Rectal smooth muscle tissue (tissue), 1 donor: ENCODE measurements around the gene VEGFC.

Experiments used
- H3K27ac ChIP-seq: one replicate; pipeline ENCODE4 v1.7.0; 2013; ENCODE audit warnings: low read depth, low read length, inconsistent platforms
- H3K27me3 ChIP-seq: one replicate; pipeline ENCODE4 v1.7.0; 2013; ENCODE audit warnings: low read length; ENCODE audit not compliant: control insufficient read depth, insufficient read depth
- H3K36me3 ChIP-seq: one replicate; pipeline ENCODE4 v1.7.0; 2013; ENCODE audit warnings: low read length; ENCODE audit not compliant: control insufficient read depth, insufficient read depth
- H3K4me1 ChIP-seq: one replicate; pipeline ENCODE4 v1.7.0; 2013; ENCODE audit warnings: low read length; ENCODE audit not compliant: control insufficient read depth, insufficient read depth
- H3K4me3 ChIP-seq: one replicate; pipeline ENCODE4 v1.7.0; 2013; ENCODE audit warnings: low read length
- H3K9ac ChIP-seq: one replicate; pipeline ENCODE4 v1.7.0; 2013; ENCODE audit warnings: low read length

The VEGFC gene

DNA sequence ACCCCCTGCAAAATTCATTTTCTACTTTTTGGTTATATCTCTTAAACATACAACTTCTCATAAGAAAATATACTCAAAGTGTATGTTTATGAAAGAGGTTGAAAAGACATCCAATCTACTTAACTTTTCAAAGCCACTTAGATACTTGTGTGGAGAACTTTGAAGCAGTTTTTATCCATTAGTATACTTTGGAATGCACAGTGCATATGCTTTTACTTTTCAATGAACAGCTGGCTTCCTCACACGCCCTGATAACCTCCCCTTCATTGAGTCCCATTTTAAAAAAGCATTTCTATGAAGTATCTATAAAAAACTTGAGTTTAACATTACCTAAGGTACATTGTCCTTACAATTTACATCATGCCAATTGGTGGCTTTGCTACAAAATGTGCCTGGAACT lies 73.8 kb downstream of the VEGFC start:
- Histone ChIP-seq H3K27me3 (no peaks in the 10 kb centered on the region), H3K4me1 (no peaks in the 10 kb centered on the region), H3K36me3 (no peaks in the 10 kb centered on the region), H3K27ac (no peak overlapping the region), H3K9ac (no peak overlapping the region), H3K4me3 (no peak overlapping the region)

DNA sequence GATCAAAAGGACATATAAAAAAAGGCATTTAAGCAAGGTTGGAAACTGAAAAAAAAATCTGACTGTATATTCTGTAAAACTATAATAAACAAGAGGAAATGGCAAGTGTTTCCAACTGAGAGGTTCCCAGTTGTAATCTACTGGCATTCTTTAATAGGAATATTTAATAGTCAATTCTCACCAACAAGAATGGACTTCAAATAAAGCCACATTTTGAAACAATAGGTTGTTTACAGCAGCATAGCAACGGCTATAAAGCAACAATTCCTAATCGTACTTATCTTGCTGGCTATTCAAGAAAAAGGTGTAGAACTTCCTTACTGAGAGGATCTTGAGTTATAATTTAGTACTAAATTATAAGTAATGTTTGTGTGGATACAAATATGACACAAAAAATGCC lies 75.5 kb downstream of the VEGFC start:
- H3K27ac ChIP-seq, result no peak overlapping the region
- H3K4me3 ChIP-seq, result no peak overlapping the region
- H3K36me3 ChIP-seq, result no peaks in the 10 kb centered on the region
- no peaks in the 10 kb centered on the region for H3K27me3 ChIP-seq
- no peak overlapping the region for H3K9ac ChIP-seq
- no peaks in the 10 kb centered on the region for H3K4me1 ChIP-seq

DNA sequence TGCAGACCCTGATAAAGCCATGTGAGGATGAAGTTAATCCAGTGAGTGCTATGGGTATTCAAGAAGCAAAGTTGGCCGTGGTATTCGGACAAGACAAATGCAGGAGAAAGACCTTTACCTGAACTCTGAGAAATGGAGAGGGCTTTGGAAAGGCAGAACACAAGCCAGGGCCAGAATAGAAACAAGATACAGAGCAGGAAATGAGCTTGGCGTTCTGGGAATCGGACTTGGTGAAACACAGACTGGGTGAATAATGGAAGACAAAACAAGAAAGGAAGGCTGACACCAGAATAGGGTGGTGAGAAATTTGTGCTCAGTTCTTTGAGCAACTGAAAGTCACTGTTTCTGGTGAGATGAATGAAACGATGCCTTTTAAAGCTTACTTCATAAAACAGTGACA lies 83.3 kb downstream of the VEGFC start:
- Histone ChIP-seq H3K36me3 (no peaks in the 10 kb centered on the region), H3K27me3 (no peaks in the 10 kb centered on the region), H3K9ac (no peak overlapping the region), H3K4me3 (no peak overlapping the region), H3K4me1 (no peaks in the 10 kb centered on the region), H3K27ac (no peak overlapping the region)

DNA sequence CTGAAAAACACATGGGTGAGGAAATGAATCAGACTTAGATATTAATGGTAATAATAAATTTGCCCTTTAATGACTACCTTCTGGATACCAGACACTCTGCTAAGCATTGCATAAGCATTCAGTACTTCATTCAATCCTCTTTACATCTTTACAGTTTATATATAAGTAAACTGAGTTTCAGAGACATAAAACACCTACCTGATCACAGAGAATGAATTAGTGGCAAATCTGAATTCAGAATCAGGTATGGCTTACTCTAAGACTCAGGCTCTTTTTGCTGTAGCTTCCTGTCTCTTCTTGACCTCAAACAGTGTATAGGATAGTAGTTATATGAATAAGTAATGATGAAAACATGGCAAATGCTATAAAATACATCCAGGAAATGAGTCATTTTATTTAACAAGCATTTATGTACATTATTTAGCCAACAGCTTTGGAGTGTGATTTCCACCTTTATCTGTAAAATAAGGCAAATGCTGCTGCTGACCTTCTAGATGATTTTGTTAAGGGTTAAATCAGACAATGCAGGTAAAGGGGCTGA lies 83.9 kb downstream of the VEGFC start:
- H3K9ac ChIP-seq, result no peak overlapping the region
- no peak overlapping the region for H3K27ac ChIP-seq
- H3K4me3 ChIP-seq, result no peak overlapping the region
- no peaks in the 10 kb centered on the region for H3K27me3 ChIP-seq
- no peaks in the 10 kb centered on the region for H3K4me1 ChIP-seq
- H3K36me3 ChIP-seq, result no peaks in the 10 kb centered on the region

DNA sequence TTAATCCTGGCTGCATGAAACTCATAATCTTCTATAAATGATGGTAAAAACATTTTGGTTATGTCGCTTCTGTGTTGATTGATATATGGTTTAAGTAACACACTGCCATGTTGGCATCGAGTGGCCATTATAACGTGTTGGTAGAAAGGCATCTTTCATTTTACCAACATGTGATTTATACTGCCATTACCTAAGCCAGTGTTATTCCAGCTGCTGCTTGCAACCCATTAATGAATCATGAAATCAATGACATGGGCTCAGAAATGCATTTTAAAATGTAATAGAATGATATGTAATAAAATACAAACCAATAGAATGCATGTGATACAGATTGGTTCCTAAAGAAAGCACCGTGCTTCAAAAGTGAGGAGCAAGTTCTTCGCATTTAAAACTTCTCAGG lies 102.0 kb downstream of the VEGFC start:
- Histone ChIP-seq H3K36me3 (no peaks in the 10 kb centered on the region), H3K4me3 (no peak overlapping the region), H3K4me1 (no peaks in the 10 kb centered on the region), H3K27ac (no peak overlapping the region), H3K27me3 (no peaks in the 10 kb centered on the region), H3K9ac (no peak overlapping the region)

DNA sequence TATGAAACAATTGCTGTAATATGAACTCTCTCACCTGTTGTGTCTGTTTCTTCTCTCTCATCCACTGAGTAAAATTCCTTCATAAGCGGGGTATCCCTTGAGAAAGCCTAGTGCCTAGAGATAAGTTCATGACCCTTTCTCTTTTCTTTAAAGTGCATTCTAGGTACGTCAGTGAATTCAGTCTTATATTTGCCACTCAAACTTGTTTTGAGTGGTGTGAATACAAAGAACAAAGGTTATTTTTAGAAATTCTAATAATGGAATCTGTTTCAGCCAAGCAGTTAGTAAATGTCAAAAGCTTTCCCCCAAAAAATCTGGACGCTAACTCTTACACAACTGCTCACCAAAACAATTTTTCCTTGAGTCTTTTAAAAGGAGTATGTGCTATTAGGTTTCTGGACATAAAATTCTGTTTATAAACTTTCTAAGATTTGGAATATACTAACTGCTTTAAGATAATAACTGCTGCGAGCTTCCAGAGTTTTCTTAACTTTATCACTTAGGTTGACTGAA lies 112.0 kb downstream of the VEGFC start:
- H3K36me3 ChIP-seq, result no peaks in the 10 kb centered on the region
- no peak overlapping the region for H3K4me3 ChIP-seq
- no peaks in the 10 kb centered on the region for H3K27me3 ChIP-seq
- H3K9ac ChIP-seq, result no peak overlapping the region
- no peaks in the 10 kb centered on the region for H3K4me1 ChIP-seq
- no peak overlapping the region for H3K27ac ChIP-seq

DNA sequence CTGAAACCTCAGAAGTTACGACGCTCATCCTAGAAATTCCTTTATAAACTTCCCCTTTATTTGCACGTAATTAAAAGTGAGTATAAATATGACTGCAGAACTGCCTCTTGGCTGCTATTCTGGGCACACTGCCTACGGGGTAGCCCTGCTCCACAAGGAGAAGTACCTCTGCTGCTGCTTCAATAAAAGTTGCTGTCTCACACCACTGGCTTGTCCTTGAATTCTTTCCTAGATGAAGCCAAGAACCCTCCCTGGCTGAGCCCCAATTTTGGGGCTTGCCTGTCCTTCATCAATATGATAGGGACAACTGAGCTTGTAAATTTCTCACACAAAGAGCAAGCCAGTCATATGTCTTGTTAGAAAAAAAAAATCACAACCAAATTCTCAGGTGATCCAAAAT lies 115.8 kb downstream of the VEGFC start:
- Histone ChIP-seq H3K36me3 (no peaks in the 10 kb centered on the region), H3K4me1 (no peaks in the 10 kb centered on the region), H3K4me3 (no peak overlapping the region), H3K27ac (no peak overlapping the region), H3K9ac (no peak overlapping the region), H3K27me3 (no peaks in the 10 kb centered on the region)

DNA sequence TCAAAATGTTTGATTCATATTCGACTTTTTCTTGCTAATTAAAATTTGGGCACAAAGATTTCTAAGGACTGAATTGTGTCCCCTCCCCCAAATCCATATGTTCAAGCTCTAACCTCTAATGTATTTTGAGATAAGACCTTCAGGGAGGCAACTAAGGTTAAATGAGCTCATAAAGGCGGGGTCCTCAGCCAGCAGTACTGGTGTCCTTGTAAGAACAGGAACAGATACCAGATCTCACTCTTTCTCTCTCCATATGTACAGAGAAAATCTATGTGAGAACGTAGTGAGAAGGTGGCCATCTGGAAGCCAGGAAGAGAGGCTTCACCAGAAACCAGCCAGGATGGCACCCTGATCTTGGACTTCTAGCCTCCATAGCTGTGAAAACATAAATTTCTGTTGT lies 116.9 kb downstream of the VEGFC start:
- no peaks in the 10 kb centered on the region for H3K4me1 ChIP-seq
- no peak overlapping the region for H3K4me3 ChIP-seq
- no peaks in the 10 kb centered on the region for H3K27me3 ChIP-seq
- no peak overlapping the region for H3K9ac ChIP-seq
- H3K27ac ChIP-seq, result no peak overlapping the region
- no peaks in the 10 kb centered on the region for H3K36me3 ChIP-seq

DNA sequence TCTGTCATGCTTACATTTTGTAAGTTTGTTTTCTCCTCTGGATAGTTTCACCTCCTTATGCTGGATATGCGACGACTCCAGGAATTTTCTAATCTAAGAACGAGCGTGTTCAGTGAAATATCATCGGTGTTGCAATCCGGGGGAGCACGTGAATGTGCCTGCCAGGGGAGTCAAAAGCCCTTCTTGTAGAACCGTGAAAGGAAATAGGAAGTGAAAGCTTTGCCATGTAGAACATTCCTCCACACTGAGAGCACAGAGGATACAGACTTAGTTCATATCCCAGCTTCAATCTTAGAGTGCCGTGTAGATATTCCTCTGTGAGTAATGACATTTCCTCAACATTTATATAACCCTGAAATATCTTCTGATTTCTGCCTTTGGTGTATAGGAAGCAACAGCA lies 121.2 kb downstream of the VEGFC start:
- H3K4me3 ChIP-seq, result no peak overlapping the region
- no peak overlapping the region for H3K9ac ChIP-seq
- no peaks in the 10 kb centered on the region for H3K4me1 ChIP-seq
- H3K27me3 ChIP-seq, result no peaks in the 10 kb centered on the region
- no peaks in the 10 kb centered on the region for H3K36me3 ChIP-seq
- H3K27ac ChIP-seq, result no peak overlapping the region

DNA sequence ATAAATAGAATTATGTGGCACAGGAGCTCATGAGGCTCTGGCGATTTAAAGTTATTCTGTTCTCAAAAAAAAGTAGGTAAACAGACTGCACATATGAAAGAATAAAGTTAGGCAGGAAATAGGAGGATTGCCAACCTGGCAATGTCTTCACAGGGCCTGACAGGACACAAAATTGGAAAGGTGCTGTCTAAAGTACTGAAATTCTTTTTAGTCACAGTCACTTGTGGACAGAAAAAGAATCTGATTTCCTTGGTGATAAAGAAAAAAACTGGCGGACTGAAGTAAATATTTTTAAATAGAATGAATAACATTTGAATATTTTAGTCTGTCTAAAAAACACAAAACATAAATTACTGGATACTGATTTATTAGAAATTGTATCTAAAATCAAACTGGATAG lies 124.4 kb downstream of the VEGFC start:
- Histone ChIP-seq H3K27ac (no peak overlapping the region), H3K9ac (no peak overlapping the region), H3K36me3 (no peaks in the 10 kb centered on the region), H3K4me3 (no peak overlapping the region), H3K4me1 (no peaks in the 10 kb centered on the region), H3K27me3 (no peaks in the 10 kb centered on the region)

DNA sequence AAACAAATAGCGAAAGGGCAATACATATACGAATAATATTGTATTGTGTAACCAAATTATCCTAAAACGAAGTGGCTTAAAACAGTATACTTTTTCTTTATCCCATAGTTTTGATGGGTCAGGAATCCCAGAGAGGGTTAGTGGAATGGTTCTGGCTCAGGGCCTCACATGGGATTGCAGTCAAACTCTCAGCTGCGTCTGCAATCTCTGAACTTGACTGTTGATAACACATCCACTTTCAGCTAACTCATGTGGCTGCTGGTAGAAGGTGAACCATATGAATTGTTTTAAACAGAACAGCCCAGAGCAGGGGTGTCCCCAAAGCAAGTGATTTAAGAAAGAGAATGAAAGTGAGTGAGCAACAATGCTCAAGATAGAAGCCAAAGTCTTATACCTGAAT lies 127.8 kb downstream of the VEGFC start:
- Histone ChIP-seq H3K9ac (no peak overlapping the region), H3K4me3 (no peak overlapping the region), H3K36me3 (no peaks in the 10 kb centered on the region), H3K4me1 (no peaks in the 10 kb centered on the region), H3K27ac (no peak overlapping the region), H3K27me3 (no peaks in the 10 kb centered on the region)

DNA sequence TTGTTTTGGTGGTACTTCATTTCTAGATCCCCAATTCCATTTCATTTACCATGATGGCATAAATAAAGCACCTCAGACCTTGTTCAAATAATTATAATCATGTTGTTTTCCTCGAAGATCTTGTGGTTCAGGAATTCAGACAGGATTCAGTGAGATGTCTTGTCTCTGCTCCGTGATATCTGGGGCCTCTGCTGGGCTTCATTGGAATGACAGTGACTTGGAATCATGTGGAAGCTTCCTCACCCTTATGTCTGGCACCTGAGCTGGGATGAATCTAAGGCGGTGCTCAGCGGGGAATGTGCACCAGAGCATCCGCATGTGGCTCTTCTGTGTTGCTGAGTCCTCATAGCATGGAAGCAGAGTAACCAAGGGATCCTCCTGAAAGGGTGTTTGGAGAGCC lies 132.2 kb downstream of the VEGFC start:
- H3K4me1 ChIP-seq, result no peaks in the 10 kb centered on the region
- no peaks in the 10 kb centered on the region for H3K36me3 ChIP-seq
- no peak overlapping the region for H3K9ac ChIP-seq
- H3K27ac ChIP-seq, result no peak overlapping the region
- no peaks in the 10 kb centered on the region for H3K27me3 ChIP-seq
- H3K4me3 ChIP-seq, result no peak overlapping the region

DNA sequence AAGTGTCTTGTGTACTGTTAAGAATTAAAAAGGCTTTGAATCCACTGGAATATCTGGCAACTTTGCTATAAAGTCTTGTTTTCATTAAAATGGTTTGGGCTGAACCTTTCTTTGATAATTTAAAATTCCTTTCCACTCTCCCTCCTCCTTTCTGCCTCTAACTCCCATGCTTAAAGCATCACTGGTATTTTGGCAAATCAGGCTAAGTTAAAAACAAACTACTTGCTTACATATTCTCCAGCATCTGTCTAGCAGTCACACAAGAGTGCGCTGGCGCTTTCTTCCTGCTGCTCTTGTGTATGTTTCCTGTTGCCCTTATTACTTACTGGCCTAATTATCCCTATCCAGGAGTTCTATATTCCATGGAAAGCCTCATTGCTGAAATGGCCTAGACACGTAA lies 136.6 kb downstream of the VEGFC start:
- H3K27me3 ChIP-seq, result no peaks in the 10 kb centered on the region
- peaks cover 2% of the 10 kb centered on the region for H3K4me1 ChIP-seq
- H3K9ac ChIP-seq, result no peak overlapping the region
- H3K4me3 ChIP-seq, result no peak overlapping the region
- no peak overlapping the region for H3K27ac ChIP-seq
- no peaks in the 10 kb centered on the region for H3K36me3 ChIP-seq
